GM21619 (cell line): Measurements from ENCODE around the gene RHEX.
"Not testable (repeated sequence)": the region's sequence is repeated elsewhere in the genome, so short reads cannot be mapped to it uniquely, and the experiment has no call there.

Experiments used
- ATAC-seq: cut with Tn5 transposase; IDR thresholded peaks from one replicate; pipeline ENCODE4 v1.9.1; 2021; ENCODE audit not compliant: unreplicated experiment

The RHEX gene

DNA sequence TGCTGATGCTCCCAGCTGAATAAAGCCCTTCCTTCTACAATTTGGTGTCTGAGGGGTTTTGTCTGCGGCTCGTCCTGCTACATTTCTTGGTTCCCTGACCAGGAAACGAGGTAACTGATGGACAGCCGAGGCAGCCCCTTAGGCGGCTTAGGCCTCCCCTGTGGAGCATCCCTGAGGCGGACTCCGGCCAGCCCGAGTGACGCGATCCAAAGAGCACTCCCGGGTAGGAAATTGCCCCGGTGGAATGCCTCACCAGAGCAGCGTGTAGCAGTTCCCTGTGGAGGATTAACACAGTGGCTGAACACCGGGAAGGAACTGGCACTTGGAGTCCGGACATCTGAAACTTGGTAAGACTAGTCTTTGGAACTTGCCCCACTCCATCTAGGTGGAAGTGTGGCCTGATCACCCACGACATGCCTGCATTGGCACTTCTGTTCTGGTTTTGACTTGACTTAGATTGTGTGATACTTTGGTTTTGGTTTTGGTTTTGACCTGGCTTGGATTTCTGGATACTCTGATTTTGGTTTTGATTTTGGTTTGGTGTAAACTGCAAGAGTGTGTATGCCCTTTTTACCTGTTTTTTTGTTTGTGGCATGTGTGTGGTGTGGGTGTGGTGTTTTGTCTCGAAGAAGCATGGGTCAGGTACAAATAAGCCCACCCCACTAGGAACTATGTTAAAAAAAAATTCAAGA, at the start of gene RHEX:
Gene RHEX (plus strand): TSS at position 255 of the 692 bp plus-strand sequence. CDS start 44,656 bp downstream, outside the sequence.
- ATAC-seq = not testable (repeated sequence)

GRCh38 chr1:206003854-206004800, 48.8 kb upstream of the RHEX start:
- no peak for ATAC-seq

GRCh38 chr1:206004826-206005225, 48.1 kb upstream of the RHEX start:
- ATAC-seq = no peak

GRCh38 chr1:206005234-206005633, 47.7 kb upstream of the RHEX start:
- no peak for ATAC-seq

- ATAC-seq = no peak
Measured at GRCh38 chr1:206005778-206006180, 47.2 kb upstream of the RHEX start.

GRCh38 chr1:206006946-206007345, 46.0 kb upstream of the RHEX start:
- ATAC-seq = no peak

DNA sequence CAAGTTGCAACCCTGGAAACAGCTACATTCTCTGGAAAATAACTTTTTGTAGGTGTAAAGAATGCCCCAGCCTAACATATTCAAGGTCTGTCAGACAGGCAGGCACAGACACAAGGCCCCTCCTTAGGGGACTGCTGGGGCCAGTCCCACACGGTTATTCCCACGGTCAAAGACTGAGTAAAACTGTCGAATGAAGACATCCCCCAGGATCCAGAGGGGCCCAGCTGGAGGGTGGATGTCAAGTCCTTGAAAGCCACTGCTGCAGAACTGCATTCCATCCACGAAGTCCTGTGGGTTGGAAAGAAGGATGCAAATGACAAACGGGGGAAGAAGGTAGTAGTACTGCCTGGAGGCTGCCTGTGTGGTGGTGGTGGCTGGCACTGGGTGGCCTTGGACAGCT, 42.9 kb upstream of the RHEX start:
- no peak for ATAC-seq

- ATAC-seq = no peak
Measured at GRCh38 chr1:206011057-206011456, 41.9 kb upstream of the RHEX start.

GRCh38 chr1:206012086-206012859, 40.7 kb upstream of the RHEX start:
- peak; percentile 99 for ATAC-seq

GRCh38 chr1:206013026-206013795, 39.8 kb upstream of the RHEX start:
- no peak for ATAC-seq

GRCh38 chr1:206014601-206015000, 38.4 kb upstream of the RHEX start:
- no peak for ATAC-seq

GRCh38 chr1:206015071-206015470, 37.9 kb upstream of the RHEX start:
- ATAC-seq = no peak

DNA sequence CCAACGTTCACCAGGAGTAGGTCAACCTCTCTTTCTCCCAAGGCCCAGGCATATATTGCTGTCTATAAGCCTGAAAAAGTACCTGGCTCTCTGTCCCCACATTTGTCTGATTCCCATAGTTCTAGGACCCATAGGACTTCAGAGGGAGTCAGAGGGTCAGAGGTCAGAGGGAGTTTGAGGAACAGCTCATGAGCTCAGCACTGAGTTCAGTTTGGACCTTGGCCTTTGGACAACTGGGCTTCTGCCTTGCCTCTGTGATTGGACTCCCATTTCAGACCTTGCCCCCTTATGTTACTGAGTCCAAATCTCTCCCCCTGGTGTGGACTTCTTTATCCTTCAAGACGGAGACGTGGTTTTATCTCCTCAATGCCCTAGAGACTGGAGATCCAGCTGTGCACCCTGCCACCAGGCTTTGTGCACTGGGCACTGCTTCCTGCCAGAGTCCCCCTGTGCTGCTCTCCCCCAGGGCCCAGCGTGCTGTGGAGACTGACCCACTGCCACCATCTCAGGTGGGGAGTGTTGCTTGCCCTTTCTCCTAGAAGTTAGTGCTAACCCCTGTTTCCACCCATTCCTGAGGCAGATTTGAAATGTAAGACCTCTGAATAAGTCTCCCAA, 32.5 kb upstream of the RHEX start:
- ATAC-seq = no peak

DNA sequence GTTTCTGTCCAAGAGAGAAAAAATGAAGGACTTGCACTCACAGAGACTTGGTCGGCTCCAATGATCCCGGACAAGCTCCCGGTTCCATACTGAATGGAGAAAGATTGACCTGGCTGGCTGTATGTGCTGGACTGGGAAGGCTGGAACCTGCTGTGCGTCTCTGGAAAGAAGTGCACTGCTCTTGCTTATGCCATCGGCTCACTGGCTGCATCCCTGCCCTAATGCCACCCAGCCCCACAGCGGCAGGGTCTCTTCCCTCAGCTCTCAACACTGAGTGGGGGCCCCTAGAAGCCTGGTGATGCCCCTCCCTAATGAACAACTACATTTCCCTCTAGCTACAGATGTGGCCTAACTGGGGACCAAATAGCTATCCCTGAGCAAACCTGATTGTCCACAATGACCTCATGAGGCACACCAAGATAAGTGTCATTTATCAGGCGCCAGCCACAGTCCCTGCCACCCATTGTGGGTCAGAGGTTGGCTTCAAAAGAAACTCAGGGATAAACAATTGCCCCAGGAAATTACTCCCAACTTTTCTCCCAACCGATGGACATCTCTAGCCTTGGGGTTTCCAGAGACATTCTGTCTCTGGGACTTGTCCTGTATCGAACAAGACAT, 31.9 kb upstream of the RHEX start:
- no peak for ATAC-seq

- ATAC-seq = no peak
Measured at GRCh38 chr1:206021626-206022365, 31.2 kb upstream of the RHEX start.

DNA sequence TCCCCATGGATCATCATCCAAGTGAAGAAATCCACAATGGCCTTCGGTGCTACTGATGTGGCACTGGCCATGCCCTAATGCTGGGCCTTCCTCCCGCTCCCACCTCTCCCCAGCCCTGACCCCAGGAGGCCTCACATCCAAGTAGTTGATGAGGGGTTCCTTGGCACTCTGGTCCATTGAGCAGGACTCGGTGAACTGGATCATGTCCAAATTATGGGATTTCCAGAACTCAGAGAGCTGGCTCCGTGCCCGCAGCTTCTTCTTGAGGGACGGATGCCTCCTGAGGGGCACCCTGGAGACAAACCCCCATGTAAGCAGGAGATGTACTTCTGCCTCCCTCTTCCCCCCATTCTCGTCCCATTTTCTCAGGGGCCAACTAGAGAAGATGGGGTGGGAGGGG, 30.2 kb upstream of the RHEX start:
- ATAC-seq = no peak

DNA sequence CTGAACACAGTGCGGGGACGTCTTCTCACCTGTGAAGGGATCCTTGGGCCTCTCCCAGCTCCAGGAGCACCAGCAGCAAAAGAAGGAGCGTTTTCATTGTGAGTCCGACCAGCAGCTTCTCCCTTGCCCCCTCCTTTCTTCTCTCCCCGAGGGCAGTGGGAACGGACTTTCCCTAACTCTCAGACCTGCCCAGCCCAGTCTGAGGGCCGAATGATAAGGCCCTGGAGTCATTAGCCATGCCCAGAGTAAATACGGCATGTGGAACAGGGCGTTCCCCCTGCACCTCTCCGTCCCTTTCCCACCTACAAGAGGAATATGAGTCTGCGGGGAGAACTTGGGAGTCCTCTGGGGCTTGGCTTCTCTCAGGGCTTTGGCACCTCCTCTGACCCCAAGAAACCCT, 29.3 kb upstream of the RHEX start, which contains the start of gene CTSE:
Gene CTSE (minus strand): TSS at position 201 of the 400 bp plus-strand sequence. CDS start 104 bp downstream, at position 97.
- ATAC-seq = no peak

- ATAC-seq = no peak
Measured at GRCh38 chr1:206025283-206025820, 27.6 kb upstream of the RHEX start.

- no peak for ATAC-seq
Measured at GRCh38 chr1:206029484-206029883, 23.5 kb upstream of the RHEX start.
